ENCODE data around the gene CASP10. TPM values are rescaled to one million over a fixed set of nuclear protein-coding genes. Genes with fewer than 3 reads are reported as not detected.

Gene CASP10
- total and polyA plus RNA-seq, 2 of the 13 experiments (the other 11 are each of a cell fraction or from before 2014, with no cell fraction given): 22.2 to 23.8 TPM

DNA sequence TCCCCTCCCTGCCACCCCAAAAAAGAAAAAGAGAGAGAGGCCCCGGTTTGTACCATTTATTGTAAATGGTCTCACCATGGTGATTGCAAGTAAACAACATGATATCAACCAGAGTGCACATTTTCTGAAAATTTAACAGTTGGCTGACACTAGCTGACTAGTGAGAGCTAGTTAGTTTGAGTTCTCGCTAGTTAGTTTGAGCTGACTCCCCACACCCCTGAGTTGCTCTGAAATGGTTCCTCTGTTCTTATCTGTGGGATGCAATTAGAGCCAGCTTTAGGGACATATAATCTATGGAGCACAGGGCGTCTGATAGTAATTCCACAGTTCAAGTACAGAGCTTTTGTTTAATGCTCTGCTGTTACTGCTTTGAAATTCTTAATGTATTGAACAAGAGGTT is 13.1 kb downstream of the CASP10 start:
- WGBS (ENCODE audit: low lambda C conversion rate): 85% methylated on average over 3 of the region's 3 CpGs
- Histone ChIP-seq H3K9ac (ENCODE audit: insufficient read depth, low read depth, low read length) (no peak overlapping the region), H4K20me1 (ENCODE audit: insufficient read depth, low read length) (no peaks in the 10 kb centered on the region), H3K27me3 (ENCODE audit: control insufficient read depth in 1 of 2, insufficient read depth in 2 of 2, low read length in 2 of 2) (no peaks in the 10 kb centered on the region), H3K79me2 (ENCODE audit: insufficient read depth, low read length) (peaks cover 5% of the 10 kb centered on the region), H3K9me3 (ENCODE audit: low read length) (no peaks in the 10 kb centered on the region), H3K36me3 (replicated peaks in 1 of 2; ENCODE audit: control insufficient read depth in 1 of 2, insufficient read depth in 2 of 2, low read length in 2 of 2) (peaks cover 20 to 61% of the 10 kb centered on the region in 2 experiments), H3K4me2 (ENCODE audit: low read depth, low read length) (no peak overlapping the region), H3K4me3 (replicated peaks in 1 of 3; ENCODE audit: insufficient read depth in 1 of 3, low read depth in 2 of 3, low read length in 3 of 3) (no peak overlapping the region), H3K27ac (ENCODE audit: extremely low read length, insufficient read depth, low read length) (peak overlapping the region; percentile 60), H3K4me1 (ENCODE audit: insufficient read depth, low read length) (peaks cover 38% of the 10 kb centered on the region), H2AFZ (ENCODE audit: low read length) (no peak overlapping the region)
- CTCF ChIA-PET (ENCODE audit: low intra/inter-chr PET ratio, low total read pairs): no interaction called here
- DNase-seq (ENCODE audit: low spot score) (no peak), FAIRE-seq (no peak), ATAC-seq (no peak)
- intact Hi-C loops (cut with micrococcal nuclease; ENCODE audit: unreplicated experiment) (no loop called here), in situ Hi-C loops (cut with HindIII; ENCODE audit: extremely low pct_ligation_motif_present, low pct_unique_long_range_greater_than_20kb) (no loop called here)
- POLR2A ChIA-PET: interaction anchor here (0.9 to 3.0 kb wide), 5 partner anchors 9 to 331 kb away, joined by 3 to 26 read pairs (median 13); partner anchors contain the start of genes CASP10, CLK1, STRADB and TRAK2
- TF ChIP-seq BRD4 (CRISPR knock-in tag; IDR thresholded peaks at IDR 0.05) (no peak), PAWR (CRISPR knock-in tag; IDR thresholded peaks at IDR 0.05; ENCODE audit: borderline replicate concordance) (no peak), CHCHD3 (CRISPR knock-in tag; IDR thresholded peaks at IDR 0.05) (no peak), ZNF766 (CRISPR knock-in tag; IDR thresholded peaks at IDR 0.05; ENCODE audit: borderline replicate concordance) (no peak), RFX5 (IDR thresholded peaks at IDR 0.05; ENCODE audit: low read depth, low read length) (no peak)
- no TSS peak for BruUV-seq (replicated peaks)

DNA sequence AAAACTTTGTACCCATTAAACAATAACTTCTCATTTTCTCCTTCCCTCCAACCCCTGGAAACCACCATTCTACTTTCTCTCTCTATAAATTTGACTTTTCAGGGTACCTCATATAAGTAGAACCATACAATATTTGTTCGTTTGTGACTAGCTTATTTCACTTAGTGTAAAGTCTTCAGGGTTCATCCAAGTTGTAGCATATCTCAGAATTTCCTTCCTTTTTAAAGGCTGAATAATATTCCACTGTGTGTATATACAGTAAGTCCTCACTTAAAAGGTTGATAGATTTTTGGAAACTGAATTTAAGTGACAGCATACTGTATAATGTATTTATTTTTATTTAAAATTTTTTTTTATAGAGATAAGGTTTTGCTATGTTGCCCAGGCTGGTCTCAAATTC is 13.9 kb downstream of the CASP10 start:
- in situ Hi-C loops (cut with HindIII; ENCODE audit: extremely low pct_ligation_motif_present, low pct_unique_long_range_greater_than_20kb): no loop called here
- DNase-seq (ENCODE audit: low spot score): no peak

More for the DNA sequence above, 13.9 kb downstream of the CASP10 start:
- no peak for FAIRE-seq
- CTCF ChIA-PET (ENCODE audit: low intra/inter-chr PET ratio, low total read pairs): no interaction called here
- WGBS (ENCODE audit: low lambda C conversion rate): 86% methylated on average over 1 of the region's 1 CpG
- POLR2A ChIA-PET: interaction anchor here (0.9 to 3.0 kb wide), 4 partner anchors 8 to 254 kb away, joined by 3 to 26 read pairs (median 16); partner anchors contain the start of genes CASP10, STRADB and TRAK2
- TF ChIP-seq BCL6 (CRISPR knock-in tag; IDR thresholded peaks at IDR 0.05): no peak
- no peak overlapping the region for H3K4me2 ChIP-seq (ENCODE audit: low read depth, low read length)
- no peak overlapping the region for H2AFZ ChIP-seq (ENCODE audit: low read length)
- no peak overlapping the region for H3K4me3 ChIP-seq (replicated peaks in 1 of 3; ENCODE audit: insufficient read depth in 1 of 3, low read depth in 2 of 3, low read length in 3 of 3)
- peaks cover 1% of the 10 kb centered on the region for H3K79me2 ChIP-seq (ENCODE audit: insufficient read depth, low read length)
- H3K4me1 ChIP-seq (ENCODE audit: insufficient read depth, low read length): peaks cover 30% of the 10 kb centered on the region
- no peak overlapping the region for H3K27ac ChIP-seq (ENCODE audit: extremely low read length, insufficient read depth, low read length)
- no peak overlapping the region for H3K9ac ChIP-seq (ENCODE audit: insufficient read depth, low read depth, low read length)
- BruUV-seq (replicated peaks): no TSS peak
- intact Hi-C loops (cut with micrococcal nuclease; ENCODE audit: unreplicated experiment): no loop called here
- H3K9me3 ChIP-seq (ENCODE audit: low read length): no peaks in the 10 kb centered on the region
- H4K20me1 ChIP-seq (ENCODE audit: insufficient read depth, low read length): no peaks in the 10 kb centered on the region
- H3K27me3 ChIP-seq (ENCODE audit: control insufficient read depth in 1 of 2, insufficient read depth in 2 of 2, low read length in 2 of 2): no peaks in the 10 kb centered on the region
- H3K36me3 ChIP-seq (replicated peaks in 1 of 2; ENCODE audit: control insufficient read depth in 1 of 2, insufficient read depth in 2 of 2, low read length in 2 of 2): peaks cover 22 to 63% of the 10 kb centered on the region in 2 experiments
- no peak for ATAC-seq

Measured in HepG2 (cell line).